ENCODE data around the gene SCARB1.

The SCARB1 gene

DNA sequence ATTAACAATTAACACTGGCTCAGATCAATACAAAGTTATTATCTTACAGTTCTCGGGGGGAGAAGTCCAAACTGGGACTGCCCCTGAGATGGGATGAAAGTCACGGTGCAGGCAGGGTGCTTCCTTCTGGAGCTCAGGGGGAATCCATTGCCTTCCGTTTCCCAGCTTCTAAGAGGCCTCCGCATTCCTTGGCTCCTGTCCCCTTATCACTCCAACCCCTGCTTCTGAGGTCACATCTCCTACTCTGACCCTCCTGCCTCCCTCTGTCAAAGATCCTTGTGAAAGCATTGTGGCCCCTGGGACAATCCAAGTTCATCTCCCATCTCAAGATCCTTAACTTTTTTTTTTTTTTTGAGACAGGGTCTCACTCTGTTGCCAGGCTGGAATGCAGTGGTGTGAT is 30.8 kb downstream of the SCARB1 start:
- peaks cover 6% of the 10 kb centered on the region for H3K27me3 ChIP-seq (ENCODE audit: control insufficient read depth, insufficient read depth, low read length, poor library complexity, severe bottlenecking)
- 48 to 57% methylated on average over 4 of the region's 4 CpGs for WGBS, 2 experiments

DNA sequence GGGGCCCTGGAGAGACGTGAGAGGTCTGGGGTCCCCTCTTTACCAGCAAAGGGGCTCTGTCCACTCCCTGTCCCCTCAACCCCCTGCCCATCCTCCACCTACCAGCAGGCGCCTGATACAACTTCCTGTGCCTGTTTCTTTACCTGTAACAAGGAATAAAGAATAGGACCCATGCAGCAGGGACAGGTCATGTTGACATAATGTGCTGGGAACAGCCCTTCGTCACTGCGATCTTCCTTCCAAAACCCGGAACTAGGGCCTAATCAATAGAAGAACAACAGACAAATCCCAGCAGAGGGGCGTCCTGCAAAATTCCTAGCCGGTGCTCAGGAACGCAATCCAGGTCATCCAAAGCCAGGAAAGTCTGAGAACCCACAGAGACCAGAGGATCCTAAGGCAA is 32.1 kb downstream of the SCARB1 start:
- Histone ChIP-seq H3K27ac (ENCODE audit: insufficient read depth, low read depth, low read length, poor library complexity, severe bottlenecking) (no peak overlapping the region), H3K9me3 (ENCODE audit: control insufficient read depth, low read length) (no peaks in the 10 kb centered on the region), H3K4me3 (ENCODE audit: insufficient read depth, low read depth, low read length) (no peak overlapping the region), H3K4me1 (ENCODE audit: control insufficient read depth, insufficient read depth, low read length) (peaks cover 11% of the 10 kb centered on the region), H3K27me3 (ENCODE audit: control insufficient read depth, insufficient read depth, low read length, poor library complexity, severe bottlenecking) (peaks cover 6% of the 10 kb centered on the region), H3K36me3 (ENCODE audit: control insufficient read depth, insufficient read depth, low read length) (no peaks in the 10 kb centered on the region)
- 89 to 90% methylated on average over 8 of the region's 8 CpGs for WGBS, 2 experiments

More for the DNA sequence above, 30.8 kb downstream of the SCARB1 start:
- no peak overlapping the region for H3K4me3 ChIP-seq (ENCODE audit: insufficient read depth, low read depth, low read length)
- H3K36me3 ChIP-seq (ENCODE audit: control insufficient read depth, insufficient read depth, low read length) = no peaks in the 10 kb centered on the region
- peaks cover 11% of the 10 kb centered on the region for H3K4me1 ChIP-seq (ENCODE audit: control insufficient read depth, insufficient read depth, low read length)
- H3K9me3 ChIP-seq (ENCODE audit: control insufficient read depth, low read length) = no peaks in the 10 kb centered on the region
- H3K27ac ChIP-seq (ENCODE audit: insufficient read depth, low read depth, low read length, poor library complexity, severe bottlenecking) = no peak overlapping the region

- Histone ChIP-seq H3K27me3 (ENCODE audit: control insufficient read depth, insufficient read depth, low read length, poor library complexity, severe bottlenecking) (peaks cover 3% of the 10 kb centered on the region), H3K4me1 (ENCODE audit: control insufficient read depth, insufficient read depth, low read length) (peaks cover 11% of the 10 kb centered on the region), H3K9me3 (ENCODE audit: control insufficient read depth, low read length) (no peaks in the 10 kb centered on the region), H3K4me3 (ENCODE audit: insufficient read depth, low read depth, low read length) (no peak overlapping the region), H3K27ac (ENCODE audit: insufficient read depth, low read depth, low read length, poor library complexity, severe bottlenecking) (no peak overlapping the region), H3K36me3 (ENCODE audit: control insufficient read depth, insufficient read depth, low read length) (no peaks in the 10 kb centered on the region)
- 96 to 97% methylated on average over 6 of the region's 6 CpGs for WGBS, 2 experiments
Observed at GRCh38 chr12:124830306-124830705, 33.4 kb downstream of the SCARB1 start.

GRCh38 chr12:124829708-124830304 is 33.9 kb downstream of the SCARB1 start:
- peaks cover 11% of the 10 kb centered on the region for H3K4me1 ChIP-seq (ENCODE audit: control insufficient read depth, insufficient read depth, low read length)
- H3K27ac ChIP-seq (ENCODE audit: insufficient read depth, low read depth, low read length, poor library complexity, severe bottlenecking) = no peak overlapping the region
- H3K9me3 ChIP-seq (ENCODE audit: control insufficient read depth, low read length) = no peaks in the 10 kb centered on the region
- no peak overlapping the region for H3K4me3 ChIP-seq (ENCODE audit: insufficient read depth, low read depth, low read length)
- no peaks in the 10 kb centered on the region for H3K36me3 ChIP-seq (ENCODE audit: control insufficient read depth, insufficient read depth, low read length)
- H3K27me3 ChIP-seq (ENCODE audit: control insufficient read depth, insufficient read depth, low read length, poor library complexity, severe bottlenecking) = no peaks in the 10 kb centered on the region
- 92 to 94% methylated on average over 4 of the region's 4 CpGs for WGBS, 2 experiments

DNA sequence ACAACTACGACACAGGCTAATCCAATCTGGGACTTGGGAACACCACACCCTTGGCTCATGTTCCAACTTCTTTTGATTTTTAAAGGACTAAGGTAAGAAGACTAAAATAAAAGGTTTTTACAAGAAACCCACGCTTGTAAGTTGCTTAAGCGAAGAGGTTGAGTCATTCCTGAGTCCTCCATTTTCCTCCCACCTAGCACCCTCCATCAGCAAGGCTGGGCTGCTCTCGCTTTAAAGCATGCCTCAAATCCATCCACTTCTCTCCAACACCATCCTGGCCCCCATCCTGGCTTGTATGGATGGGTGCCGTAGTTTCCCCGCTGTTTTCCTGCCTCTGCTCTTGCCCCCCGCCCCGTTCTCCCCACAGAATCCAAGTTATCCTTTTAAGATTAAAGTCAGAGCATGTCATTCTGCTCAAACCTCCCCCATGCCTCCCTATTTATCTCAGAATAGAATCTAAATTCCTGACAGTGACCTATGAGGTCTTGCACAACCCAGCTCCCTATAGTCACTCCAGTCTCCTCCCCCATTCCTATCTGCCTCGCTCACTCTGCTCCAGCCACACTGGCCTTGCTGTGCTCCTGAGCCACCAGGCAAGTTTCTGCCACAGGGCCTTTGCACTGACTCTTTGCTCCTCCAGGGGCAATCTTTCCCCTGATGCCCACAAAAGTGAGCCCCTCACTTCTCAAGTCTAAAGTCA is 34.5 kb downstream of the SCARB1 start:
- Histone ChIP-seq H3K27me3 (ENCODE audit: control insufficient read depth, insufficient read depth, low read length, poor library complexity, severe bottlenecking) (no peaks in the 10 kb centered on the region), H3K9me3 (ENCODE audit: control insufficient read depth, low read length) (no peaks in the 10 kb centered on the region), H3K4me3 (ENCODE audit: insufficient read depth, low read depth, low read length) (no peak overlapping the region), H3K27ac (ENCODE audit: insufficient read depth, low read depth, low read length, poor library complexity, severe bottlenecking) (no peak overlapping the region), H3K36me3 (ENCODE audit: control insufficient read depth, insufficient read depth, low read length) (no peaks in the 10 kb centered on the region), H3K4me1 (ENCODE audit: control insufficient read depth, insufficient read depth, low read length) (peaks cover 6% of the 10 kb centered on the region)
- WGBS, 2 experiments = 84 to 86% methylated on average over 9 of the region's 9 CpGs

DNA sequence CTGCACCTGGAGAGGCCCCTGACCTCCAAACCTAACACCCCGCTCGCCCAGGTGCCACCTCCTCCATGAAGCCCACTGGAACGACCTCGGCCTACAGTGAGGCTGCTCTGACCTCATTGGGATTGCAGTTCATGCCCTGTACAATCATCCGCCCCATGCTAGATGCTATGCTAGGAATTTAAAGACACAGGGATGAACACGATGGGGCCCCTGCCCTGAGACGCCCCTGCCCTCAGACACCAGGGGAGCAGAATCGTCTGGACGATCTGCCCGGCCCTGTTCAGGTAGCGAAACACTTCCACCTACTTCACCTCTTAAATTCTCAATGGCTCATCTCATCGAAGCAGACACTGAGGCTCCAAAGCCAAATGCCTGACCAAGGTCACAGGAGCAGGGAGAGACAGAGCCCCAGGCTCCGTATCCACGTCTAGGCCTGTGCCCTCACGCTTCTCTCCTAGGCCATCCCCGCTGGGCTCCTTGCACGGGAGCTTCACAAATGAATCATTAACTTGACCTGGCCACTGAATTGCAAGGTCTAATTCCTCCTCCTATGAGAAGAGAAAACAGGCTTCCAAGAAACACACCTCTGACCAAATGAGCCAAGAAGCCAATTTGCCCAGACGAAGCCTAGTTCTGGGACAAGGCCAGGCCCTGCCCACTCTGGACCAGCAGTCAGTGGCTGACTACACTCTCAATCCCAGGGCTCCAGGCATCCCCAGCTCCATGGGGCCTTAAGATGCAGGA is 35.2 kb downstream of the SCARB1 start:
- H3K4me3 ChIP-seq (ENCODE audit: insufficient read depth, low read depth, low read length) = no peak overlapping the region
- H3K27me3 ChIP-seq (ENCODE audit: control insufficient read depth, insufficient read depth, low read length, poor library complexity, severe bottlenecking) = no peaks in the 10 kb centered on the region
- 87 to 88% methylated on average over 18 of the region's 18 CpGs for WGBS, 2 experiments
- H3K27ac ChIP-seq (ENCODE audit: insufficient read depth, low read depth, low read length, poor library complexity, severe bottlenecking) = no peak overlapping the region
- peaks cover 5% of the 10 kb centered on the region for H3K4me1 ChIP-seq (ENCODE audit: control insufficient read depth, insufficient read depth, low read length)
- no peaks in the 10 kb centered on the region for H3K36me3 ChIP-seq (ENCODE audit: control insufficient read depth, insufficient read depth, low read length)
- no peaks in the 10 kb centered on the region for H3K9me3 ChIP-seq (ENCODE audit: control insufficient read depth, low read length)

GRCh38 chr12:124827588-124828184 is 36.0 kb downstream of the SCARB1 start:
- Histone ChIP-seq H3K27ac (ENCODE audit: insufficient read depth, low read depth, low read length, poor library complexity, severe bottlenecking) (no peak overlapping the region), H3K27me3 (ENCODE audit: control insufficient read depth, insufficient read depth, low read length, poor library complexity, severe bottlenecking) (no peaks in the 10 kb centered on the region), H3K4me1 (ENCODE audit: control insufficient read depth, insufficient read depth, low read length) (peaks cover 5% of the 10 kb centered on the region), H3K4me3 (ENCODE audit: insufficient read depth, low read depth, low read length) (no peak overlapping the region), H3K36me3 (ENCODE audit: control insufficient read depth, insufficient read depth, low read length) (no peaks in the 10 kb centered on the region), H3K9me3 (ENCODE audit: control insufficient read depth, low read length) (no peaks in the 10 kb centered on the region)
- WGBS, 2 experiments = 91 to 93% methylated on average over 12 of the region's 15 CpGs

- no peak overlapping the region for H3K4me3 ChIP-seq (ENCODE audit: insufficient read depth, low read depth, low read length)
- no peaks in the 10 kb centered on the region for H3K4me1 ChIP-seq (ENCODE audit: control insufficient read depth, insufficient read depth, low read length)
- H3K27me3 ChIP-seq (ENCODE audit: control insufficient read depth, insufficient read depth, low read length, poor library complexity, severe bottlenecking) = no peaks in the 10 kb centered on the region
- no peak overlapping the region for H3K27ac ChIP-seq (ENCODE audit: insufficient read depth, low read depth, low read length, poor library complexity, severe bottlenecking)
- no peaks in the 10 kb centered on the region for H3K36me3 ChIP-seq (ENCODE audit: control insufficient read depth, insufficient read depth, low read length)
- no peaks in the 10 kb centered on the region for H3K9me3 ChIP-seq (ENCODE audit: control insufficient read depth, low read length)
- 90 to 97% methylated on average over 7 of the region's 8 CpGs for WGBS, 2 experiments
Observed at GRCh38 chr12:124824195-124824594, 39.5 kb downstream of the SCARB1 start.

DNA sequence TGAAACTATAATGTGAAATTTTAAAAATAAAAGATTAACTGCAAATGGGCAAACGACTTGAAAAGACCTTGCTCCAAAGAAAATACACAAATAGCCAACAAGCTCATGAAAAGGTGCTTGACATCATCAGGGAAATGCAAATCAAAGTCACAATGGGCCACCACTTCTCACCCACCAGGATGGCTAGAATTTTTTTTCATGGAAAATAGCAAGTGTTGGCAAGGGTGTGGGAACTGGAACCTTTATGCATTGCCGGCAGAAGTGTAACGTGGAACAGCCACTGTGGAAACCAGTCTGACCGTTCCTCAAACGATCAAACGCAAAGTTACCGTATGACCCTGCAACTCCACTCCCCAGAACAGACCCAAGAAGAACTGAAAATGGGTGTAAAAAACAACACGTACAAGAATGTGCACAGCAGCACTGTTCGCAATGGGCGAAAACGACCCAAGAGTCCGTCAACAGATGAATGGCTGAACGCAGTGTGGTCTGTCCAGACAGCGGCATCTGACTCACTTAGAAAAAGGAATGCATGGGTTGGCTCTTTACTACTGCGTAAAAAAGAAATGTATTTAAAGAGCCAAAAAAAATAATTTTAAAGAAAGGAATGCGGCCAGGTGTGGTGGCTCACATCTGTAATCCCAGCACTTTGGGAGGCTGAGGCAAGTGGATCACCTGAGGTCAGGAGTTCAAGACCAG is 40.2 kb downstream of the SCARB1 start:
- no peaks in the 10 kb centered on the region for H3K4me1 ChIP-seq (ENCODE audit: control insufficient read depth, insufficient read depth, low read length)

More for the DNA sequence above, 40.2 kb downstream of the SCARB1 start:
- H3K27me3 ChIP-seq (ENCODE audit: control insufficient read depth, insufficient read depth, low read length, poor library complexity, severe bottlenecking) = no peaks in the 10 kb centered on the region
- H3K27ac ChIP-seq (ENCODE audit: insufficient read depth, low read depth, low read length, poor library complexity, severe bottlenecking) = no peak overlapping the region
- no peaks in the 10 kb centered on the region for H3K36me3 ChIP-seq (ENCODE audit: control insufficient read depth, insufficient read depth, low read length)
- no peaks in the 10 kb centered on the region for H3K9me3 ChIP-seq (ENCODE audit: control insufficient read depth, low read length)
- no peak overlapping the region for H3K4me3 ChIP-seq (ENCODE audit: insufficient read depth, low read depth, low read length)
- 83% methylated on average over 16 of the region's 16 CpGs for WGBS, 2 experiments
